CD14-positive monocyte (primary cell): Measurements from ENCODE around the gene VPS52. TPM values are rescaled to one million over a fixed set of nuclear protein-coding genes. Genes with fewer than 3 reads are reported as not detected.

Experiments used
- DNase-seq, 3 donors: peaks; one replicate each; pipeline ENCODE4 v3.0.0-alpha.2; 2011 to 2022
- H2AFZ ChIP-seq: 2 replicates; pipeline ENCODE4 v1.6.0; 2012; ENCODE audit warnings: mild to moderate bottlenecking, low read depth, low read length, inconsistent platforms; ENCODE audit not compliant: insufficient read depth, poor library complexity, severe bottlenecking
- H3K27ac ChIP-seq, 2 donors: 1 replicate in 1 of 2; 2 replicates in 1 of 2; pipeline ENCODE4 v1.5.1; 2012 to 2013; ENCODE audit warnings: low read length in 2 of 2, control low read depth in 1 of 2, inconsistent platforms in 1 of 2, low read depth in 1 of 2, mild to moderate bottlenecking in 1 of 2
- H3K27me3 ChIP-seq, 2 donors: one replicate each; pipeline versions ENCODE4 v1.6.0 to v1.6.1; 2011 to 2013; ENCODE audit warnings: low read length in 2 of 2; ENCODE audit not compliant: control insufficient read depth in 2 of 2, insufficient read depth in 2 of 2
- H3K36me3 ChIP-seq, 2 donors: replicated peaks in 1 of 2; 1 replicate in 1 of 2; 2 replicates in 1 of 2; pipeline versions ENCODE4 v1.5.1 to v1.6.1; 2012 to 2013; ENCODE audit warnings: low read length in 2 of 2, control low read depth in 1 of 2, inconsistent platforms in 1 of 2, mild to moderate bottlenecking in 1 of 2; ENCODE audit not compliant: insufficient read depth in 2 of 2, control insufficient read depth in 1 of 2
- H3K4me1 ChIP-seq, 2 donors: 1 replicate in 1 of 2; 2 replicates in 1 of 2; pipeline versions ENCODE4 v1.5.1 to v1.6.1; 2012 to 2013; ENCODE audit warnings: low read length in 2 of 2, control low read depth in 1 of 2, inconsistent platforms in 1 of 2, mild to moderate bottlenecking in 1 of 2, moderate library complexity in 1 of 2; ENCODE audit not compliant: insufficient read depth in 2 of 2, control insufficient read depth in 1 of 2
- H3K4me2 ChIP-seq: replicated peaks from 2 replicates; pipeline ENCODE3; 2012; ENCODE audit warnings: low read length, moderate library complexity, mild to moderate bottlenecking; ENCODE audit not compliant: poor library complexity, severe bottlenecking; ENCODE audit errors: extremely low read depth
- H3K4me3 ChIP-seq, 3 experiments: fragments of 200-600 bp in 1 of 3; sonication (generic) in 1 of 3; replicated peaks in 1 of 3; 1 replicate in 2 of 3; 2 replicates in 1 of 3; pipeline ENCODE4 v1.5.1; 2011 to 2013; ENCODE audit warnings: low read length in 3 of 3, mild to moderate bottlenecking in 3 of 3, control low read depth in 2 of 3, low read depth in 2 of 3, inconsistent platforms in 1 of 3, moderate library complexity in 1 of 3
- H3K79me2 ChIP-seq: 2 replicates; pipeline ENCODE4 v1.6.0; 2012; ENCODE audit warnings: mild to moderate bottlenecking, control low read depth, inconsistent platforms, low read length, moderate library complexity; ENCODE audit not compliant: insufficient read depth
- H3K9ac ChIP-seq: 2 replicates; pipeline ENCODE4 v1.6.0; 2017; ENCODE audit warnings: low read length, mild to moderate bottlenecking; ENCODE audit not compliant: insufficient read depth, poor library complexity, severe bottlenecking
- H3K9me3 ChIP-seq, 2 donors: replicated peaks in 1 of 2; 1 replicate in 1 of 2; 2 replicates in 1 of 2; pipeline versions ENCODE4 v1.5.1 to v1.6.1; 2012 to 2013; ENCODE audit warnings: low read length in 2 of 2, control low read depth in 1 of 2; ENCODE audit not compliant: control insufficient read depth in 1 of 2, insufficient read depth in 1 of 2
- H4K20me1 ChIP-seq: 2 replicates; pipeline ENCODE4 v1.6.0; 2012; ENCODE audit warnings: mild to moderate bottlenecking, low read length, control low read depth, moderate library complexity; ENCODE audit not compliant: insufficient read depth
- H3K27ac Mint-ChIP-seq, 7 donors: one replicate each; pipeline ENCODE4 v1.8.0; 2020; ENCODE audit warnings: mild to moderate bottlenecking in 7 of 7, mixed read lengths in 7 of 7, moderate library complexity in 6 of 7, inconsistent platforms in 2 of 7
- H3K27me3 Mint-ChIP-seq, 3 donors: one replicate each; pipeline ENCODE4 v1.8.0; 2021 to 2022; ENCODE audit warnings: low read depth in 3 of 3, mild to moderate bottlenecking in 3 of 3, mixed read lengths in 3 of 3, moderate library complexity in 3 of 3, inconsistent platforms in 1 of 3
- H3K36me3 Mint-ChIP-seq, 2 donors: one replicate each; pipeline ENCODE4 v1.8.0; 2020; ENCODE audit warnings: mixed read lengths in 2 of 2, inconsistent platforms in 1 of 2, mild to moderate bottlenecking in 1 of 2
- H3K4me1 Mint-ChIP-seq: one replicate; pipeline ENCODE4 v1.8.0; 2020; ENCODE audit warnings: mild to moderate bottlenecking, mixed read lengths
- H3K4me3 Mint-ChIP-seq, 2 donors: one replicate each; pipeline ENCODE4 v1.8.0; 2020; ENCODE audit warnings: mild to moderate bottlenecking in 2 of 2, mixed read lengths in 2 of 2, moderate library complexity in 1 of 2
- H3K9me3 Mint-ChIP-seq, 7 donors: one replicate each; pipeline ENCODE4 v1.8.0; 2020 to 2022; ENCODE audit warnings: mixed read lengths in 7 of 7, mild to moderate bottlenecking in 6 of 7, moderate library complexity in 6 of 7, inconsistent platforms in 2 of 7
- CTCF ChIP-seq: fragments of 200-600 bp; IDR thresholded peaks from one replicate; pipeline ENCODE4 v1.8.0; 2022; ENCODE audit warnings: antibody characterized with exemption, mild to moderate bottlenecking
- WGBS: methylation state at CpG from one replicate; pipeline ENCODE4 v1.1.5; 2013; ENCODE audit warnings: missing lambda C conversion rate; ENCODE audit not compliant: insufficient coverage; 5-methylcytosine and 5-hydroxymethylcytosine counted together
- intact Hi-C, 2 donors: fragments of 100-400 bp; cut with micrococcal nuclease; formaldehyde crosslinking; loops; one replicate each; pipeline versions ENCODE4 v1.15.0 to v1.15.1; 2023
- polyA plus RNA-seq, 3 donors: library from polyadenylated mRNA; depleted of rRNA in 1 of 3; unstranded in 2 of 3; stranded (reverse) in 1 of 3; fragments of 300-500 nt in 2 of 3; fragments of >200 nt in 1 of 3; fragmentation: Illumina TruSeq in 2 of 3; gene quantifications; 1 replicate in 2 of 3; 2 replicates in 1 of 3; pipeline ENCODE4 v1.2.3, GENCODE V29; 2012 to 2021

The VPS52 gene
- polyA plus RNA-seq, 3 donors: 11.0 to 150 (median 14.5) TPM

- H3K9me3 Mint-ChIP-seq: no peaks in the 10 kb centered on the region
These were observed 64.7 kb downstream of the VPS52 start for GRCh38 chr6:33206864-33207551.

More at GRCh38 chr6:33206864-33207551, 64.7 kb downstream of the VPS52 start:
- DNase-seq: peak in 1 of 3 donors; percentile 37
- Histone ChIP-seq H2AFZ (peak overlapping the region; percentile 97), H3K4me1 (peaks cover 28 to 45% of the 10 kb centered on the region in 2 donors), H3K79me2 (peaks cover 12% of the 10 kb centered on the region), H3K36me3 (peaks cover 28 to 43% of the 10 kb centered on the region in 2 donors), H3K27me3 (no peaks in the 10 kb centered on the region), H3K4me2 (peak overlapping the region; percentile 99), H3K4me3 (peak overlapping the region in 1 of 3 experiments; percentile 92), H3K9ac (peak overlapping the region; percentile 83), H3K9me3 (no peaks in the 10 kb centered on the region), H3K27ac (no peak overlapping the region), H4K20me1 (peaks cover 9% of the 10 kb centered on the region)
- Mint-ChIP-seq H3K36me3 (peaks cover 34 to 36% of the 10 kb centered on the region in 2 donors), H3K4me1 (peaks cover 38% of the 10 kb centered on the region), H3K27ac (peak overlapping the region in 2 of 7 donors; percentile 28 to 95), H3K4me3 (peak overlapping the region; percentile 92 to 96), H3K27me3 (peaks cover 2 to 14% (median 13%) of the 10 kb centered on the region in 3 donors)
- intact Hi-C loops: loop anchor here in 1 of 2 donors (10.0 kb wide), 1 partner anchor 208 kb away; the partner anchor contains the start of genes CUTA and PHF1
- TF ChIP-seq CTCF: no peak
- 3% methylated on average over 5 of the region's 20 CpGs for WGBS
